HepG2 (cell line): ENCODE measurements around the gene NLRC5. TPM values are rescaled to one million over a fixed set of nuclear protein-coding genes. Genes with fewer than 3 reads are reported as not detected.

Source experiments
- ATAC-seq: fragments of 200-7000 bp; cut with Tn5 transposase; 3 replicates; pipeline ENCODE4 v1.9.1; 2020; ENCODE audit warnings: mild to moderate bottlenecking, moderate library complexity
- BruUV-seq: library from RNA; stranded (reverse); fragments of 400-500 nt; replicated peaks from 2 replicates; lab custom pipeline; 2021; lab: Mats Ljungman, UMichigan
- CTCF ChIA-PET: fragments of 300-600 bp; formaldehyde crosslinking; extraction: SDS; loops from one replicate; lab custom pipeline; 2021; ENCODE audit warnings: low total read pairs, inconsistent platforms, low intra/inter-chr PET ratio; lab: Yijun Ruan, JAX
- POLR2A ChIA-PET: fragments of 350-600 bp; sonication (Branson Sonifier 250); formaldehyde crosslinking; loops from one replicate; lab custom pipeline; 2020; ENCODE audit warnings: antibody characterized with exemption, inconsistent platforms; lab: Yijun Ruan, JAX
- DNase-seq: peaks from one replicate; pipeline ENCODE4 v3.0.0-alpha.2; 2015; ENCODE audit warnings: low spot score
- FAIRE-seq: peaks from 3 replicates; lab custom pipeline; 2011; peaks lifted over from hg19 to GRCh38; lab: Jason Lieb, UNC
- H2AFZ ChIP-seq: one replicate; pipeline ENCODE4 v1.6.1; 2011; ENCODE audit warnings: low read length, inconsistent platforms
- H3K27ac ChIP-seq: fragments of 300-600 bp; 3 replicates; pipeline ENCODE4 v1.8.0; 2011; ENCODE audit warnings: mixed run types, mild to moderate bottlenecking, mixed read lengths, low read length, inconsistent platforms; ENCODE audit not compliant: insufficient read depth; ENCODE audit errors: extremely low read length
- H3K27me3 ChIP-seq, 2 experiments: fragments of 200-600 bp in 1 of 2; 2 replicates in 1 of 2; 3 replicates in 1 of 2; pipeline versions ENCODE4 v1.6.0 to v1.8.0; 2011; ENCODE audit warnings: low read length in 2 of 2, mild to moderate bottlenecking in 2 of 2, moderate library complexity in 2 of 2, inconsistent platforms in 1 of 2; ENCODE audit not compliant: insufficient read depth in 2 of 2, control insufficient read depth in 1 of 2
- H3K36me3 ChIP-seq, 2 experiments: fragments of 200-600 bp in 1 of 2; replicated peaks in 1 of 2; 2 replicates in 1 of 2; 3 replicates in 1 of 2; pipeline versions ENCODE4 v1.5.1 to v1.8.0; 2011; ENCODE audit warnings: low read length in 2 of 2, inconsistent platforms in 1 of 2; ENCODE audit not compliant: insufficient read depth in 2 of 2, control insufficient read depth in 1 of 2
- H3K4me1 ChIP-seq: 2 replicates; pipeline ENCODE4 v1.5.1; 2012; ENCODE audit warnings: low read length, inconsistent platforms; ENCODE audit not compliant: insufficient read depth
- H3K4me2 ChIP-seq: 2 replicates; pipeline ENCODE4 v1.6.0; 2011; ENCODE audit warnings: low read depth, low read length, inconsistent platforms
- H3K4me3 ChIP-seq, 3 experiments: fragments of 200-600 bp in 1 of 3; sonication (generic), shearing (Covaris generic) in 1 of 3; replicated peaks in 1 of 3; 2 replicates each; pipeline ENCODE4 v1.5.1; 2011 to 2016; ENCODE audit warnings: low read length in 3 of 3, inconsistent platforms in 2 of 3, low read depth in 2 of 3, mild to moderate bottlenecking in 2 of 3, control low read depth in 1 of 3, mixed read lengths in 1 of 3; ENCODE audit not compliant: insufficient read depth in 1 of 3
- H3K79me2 ChIP-seq: one replicate; pipeline ENCODE4 v1.6.1; 2011; ENCODE audit warnings: low read length, inconsistent platforms; ENCODE audit not compliant: insufficient read depth
- H3K9ac ChIP-seq: 2 replicates; pipeline ENCODE4 v1.6.0; 2011; ENCODE audit warnings: mild to moderate bottlenecking, low read depth, low read length, inconsistent platforms; ENCODE audit not compliant: insufficient read depth
- H3K9me3 ChIP-seq: 2 replicates; pipeline ENCODE4 v1.5.1; 2012; ENCODE audit warnings: mild to moderate bottlenecking, low read length
- H4K20me1 ChIP-seq: 2 replicates; pipeline ENCODE4 v1.6.0; 2011; ENCODE audit warnings: inconsistent platforms, mild to moderate bottlenecking, low read length, moderate library complexity; ENCODE audit not compliant: insufficient read depth
- KLF9 ChIP-seq: IDR thresholded peaks from 2 replicates; pipeline ENCODE4 v1.6.1; 2016; ENCODE audit warnings: low read depth
- MLX ChIP-seq: IDR thresholded peaks from 2 replicates; pipeline ENCODE4 v1.6.1; 2016
- NCOR1 ChIP-seq: fragments of 200-600 bp; sonication (generic); IDR thresholded peaks from 2 replicates; pipeline ENCODE4 v1.7.0; 2017; ENCODE audit warnings: antibody characterized with exemption, low read length, borderline replicate concordance
- ZBTB20 ChIP-seq: sonication (generic); formaldehyde crosslinking; IDR thresholded peaks from 2 replicates; pipeline ENCODE4 v1.8.1; 2023; ENCODE audit warnings: missing genetic modification reagents, low read depth, mild to moderate bottlenecking, borderline replicate concordance
- ZMYM3 ChIP-seq: sonication (generic); formaldehyde crosslinking; IDR thresholded peaks from 2 replicates; pipeline ENCODE4 v1.5.1; 2020; ENCODE audit warnings: mild to moderate bottlenecking, missing genetic modification reagents
- ZNF572 ChIP-seq: sonication (generic); formaldehyde crosslinking; IDR thresholded peaks from 2 replicates; pipeline ENCODE4 v1.5.1; 2020; ENCODE audit warnings: mild to moderate bottlenecking, missing genetic modification reagents
- ZNF629 ChIP-seq: sonication (generic); formaldehyde crosslinking; conservative IDR thresholded peaks from 2 replicates; pipeline ENCODE4 v1.5.0; 2020; ENCODE audit warnings: missing genetic modification reagents
- WGBS: methylation state at CpG from one replicate; pipeline ENCODE4 v1.1.6; 2017; ENCODE audit warnings: low lambda C conversion rate; 5-methylcytosine and 5-hydroxymethylcytosine counted together
- in situ Hi-C: cut with HindIII; loops from 2 replicates; pipeline ENCODE4 v1.10.0; 2017; ENCODE audit warnings: low pct_unique_long_range_greater_than_20kb; ENCODE audit not compliant: extremely low pct_ligation_motif_present
- intact Hi-C: fragments of 100-400 bp; cut with micrococcal nuclease; formaldehyde crosslinking; loops from one replicate; pipeline ENCODE4 v1.10.0; 2022; ENCODE audit not compliant: unreplicated experiment
- polyA plus RNA-seq, 8 experiments: library from polyadenylated mRNA; depleted of rRNA in 3 of 8; stranded (reverse) in 7 of 8; unstranded in 1 of 8; fragments of >200 nt; fragmentation: Illumina TruSeq in 4 of 8; extraction: Trizol in 4 of 8; gene quantifications; 2 replicates each; pipeline versions ENCODE4 v1.2.1 to v1.2.3, GENCODE V29; 2011 to 2016; ENCODE audit warnings: low read depth in 4 of 8, missing spikeins in 1 of 8, mixed read lengths in 1 of 8; ENCODE audit not compliant: insufficient read depth in 1 of 8
- total RNA-seq, 5 experiments: library from RNA; depleted of rRNA; stranded (reverse); fragments of >200 nt; fragmentation: Illumina TruSeq; extraction: Trizol; gene quantifications; 2 replicates each; pipeline ENCODE4 v1.2.3, GENCODE V29; 2016; ENCODE audit warnings: low read depth in 1 of 5

The NLRC5 gene
- total and polyA plus RNA-seq, 2 of the 13 experiments (the other 11 are each of a cell fraction or from before 2014, with no cell fraction given) = 6.3 to 12.7 TPM

- Histone ChIP-seq H3K27me3 (peaks cover 0 to 16% of the 10 kb centered on the region in 2 experiments; a peak in 1 of 5 replicates), H3K4me3 (no peak overlapping the region), H3K9me3 (no peaks in the 10 kb centered on the region), H3K27ac (no peak overlapping the region), H3K79me2 (no peaks in the 10 kb centered on the region), H3K4me2 (no peak overlapping the region), H4K20me1 (no peaks in the 10 kb centered on the region), H3K36me3 (no peaks in the 10 kb centered on the region), H3K4me1 (peaks cover 53% of the 10 kb centered on the region), H3K9ac (no peak overlapping the region), H2AFZ (no peak overlapping the region)
- no peak for DNase-seq
- in situ Hi-C loops = no loop called here
- POLR2A ChIA-PET = interaction anchor here (1.4 to 2.3 kb wide), 3 partner anchors 11 to 40 kb away, joined by 3 to 8 read pairs (median 4); partner anchors contain the start of gene HERPUD1
- intact Hi-C loops = no loop called here
- no peak for ATAC-seq
- TF ChIP-seq ZBTB20 (CRISPR knock-in tag) (no peak), ZNF629 (CRISPR knock-in tag) (peak; percentile 85), MLX (CRISPR knock-in tag) (no peak), KLF9 (CRISPR knock-in tag) (no peak), ZMYM3 (peak; percentile 54; the same call in 1 of the 2 replicates), ZNF572 (0 out of 2 replicates have a peak, but pooled peaks have one; percentile 52), NCOR1 (no peak)
- FAIRE-seq = no peak
- BruUV-seq = no TSS peak
- 75% methylated on average over 3 of the region's 3 CpGs for WGBS
- CTCF ChIA-PET = no interaction called here
These were observed 17.7 kb upstream of the NLRC5 start for GRCh38 chr16:56971768-56972043.
